A549 (cell line): ENCODE results near the gene COL5A2. TPM values are rescaled to one million over a fixed set of nuclear protein-coding genes. Genes with fewer than 3 reads are reported as not detected.
A peak's percentile ranks its signal among the peaks of the same experiment; 100 is the strongest.

Experiments used
- ATAC-seq, 2 experiments: fragments of 200-7000 bp in 1 of 2; fragments of >200 bp in 1 of 2; cut with Nextera tagmentation in 1 of 2; cut with Tn5 transposase in 1 of 2; 3 replicates each; pipeline versions ENCODE4 v1.8.0 to v1.9.1; 2018 to 2020; ENCODE audit warnings: mild to moderate bottlenecking in 1 of 2, moderate library complexity in 1 of 2
- CTCF ChIA-PET: fragments of 300-600 bp; sonication (Branson Sonifier 250); formaldehyde crosslinking; extraction: SDS; loops from one replicate; lab custom pipeline; 2021; ENCODE audit warnings: antibody characterized with exemption, inconsistent platforms; lab: Yijun Ruan, JAX
- POLR2A ChIA-PET: fragments of 350-600 bp; formaldehyde crosslinking; extraction: SDS; loops from one replicate; lab custom pipeline; 2021; ENCODE audit warnings: antibody characterized with exemption, inconsistent platforms; lab: Yijun Ruan, JAX
- DNase-seq, 2 experiments: peaks; one replicate each; pipeline versions ENCODE4 v3.0.0 to v3.0.0-alpha.2; 2011 to 2016; ENCODE audit warnings: low read depth in 1 of 2, low spot score in 1 of 2
- FAIRE-seq: peaks from 2 replicates; lab custom pipeline; 2011; peaks lifted over from hg19 to GRCh38; lab: Jason Lieb, UNC
- H3K27ac ChIP-seq, 2 experiments: fragments of >200 bp; sonication (Bioruptor Twin); formaldehyde crosslinking; 3 replicates each; pipeline ENCODE4 v1.5.1; 2016 to 2017
- H3K4me1 ChIP-seq: fragments of >200 bp; sonication (Bioruptor Twin); formaldehyde crosslinking; 3 replicates; pipeline ENCODE4 v1.6.1; 2016
- H3K4me2 ChIP-seq: fragments of >200 bp; sonication (Bioruptor Twin); formaldehyde crosslinking; 3 replicates; pipeline ENCODE4 v1.6.1; 2016
- H3K4me3 ChIP-seq: fragments of >200 bp; sonication (Bioruptor Twin); formaldehyde crosslinking; 3 replicates; pipeline ENCODE4 v1.5.1; 2016
- H3K9me3 ChIP-seq: fragments of >200 bp; sonication (Bioruptor Twin); formaldehyde crosslinking; 3 replicates; pipeline ENCODE4 v1.6.1; 2016
- CEBPB ChIP-seq, 2 experiments: fragments of >200 bp in 1 of 2; sonication (Bioruptor Twin) in 1 of 2; formaldehyde crosslinking in 1 of 2; IDR thresholded peaks; 2 replicates each; pipeline ENCODE4 v1.6.1; 2012 to 2016
- ELK1 ChIP-seq: fragments of 150-350 bp; IDR thresholded peaks from 2 replicates; pipeline ENCODE4 v1.6.1; 2014; ENCODE audit warnings: low read depth, mild to moderate bottlenecking, low read length
- EP300 ChIP-seq, 2 experiments: fragments of >200 bp; sonication (Bioruptor Twin); formaldehyde crosslinking; IDR thresholded peaks; 2 replicates in 1 of 2; 3 replicates in 1 of 2; pipeline ENCODE4 v1.6.1; 2016 to 2017
- FOSB ChIP-seq: fragments of 250-450 bp; sonication (Bioruptor Pico); IDR thresholded peaks from 2 replicates; pipeline ENCODE4 v1.5.0; 2020; ENCODE audit warnings: mild to moderate bottlenecking, moderate library complexity
- FOSL2 ChIP-seq, 2 experiments: fragments of 450-650 bp in 1 of 2; fragments of >200 bp in 1 of 2; sonication (Bioruptor Twin) in 1 of 2; formaldehyde crosslinking; IDR thresholded peaks; 2 replicates each; pipeline versions ENCODE4 v1.5.0 to v1.6.1; 2016 to 2020; ENCODE audit warnings: mild to moderate bottlenecking in 1 of 2, moderate library complexity in 1 of 2
- GATA3 ChIP-seq: IDR thresholded peaks from 2 replicates; pipeline ENCODE4 v1.6.1; 2012; ENCODE audit warnings: borderline replicate concordance
- HDAC2 ChIP-seq: fragments of 200-600 bp; sonication (generic); IDR thresholded peaks from 2 replicates; pipeline ENCODE4 v1.6.1; 2016
- HOXA7 ChIP-seq: fragments of 250-450 bp; sonication (Bioruptor Pico); IDR thresholded peaks from 2 replicates; pipeline ENCODE4 v1.5.0; 2020; ENCODE audit warnings: mild to moderate bottlenecking, moderate library complexity
- HOXB5 ChIP-seq: fragments of 250-450 bp; sonication (Bioruptor Pico); IDR thresholded peaks from 2 replicates; pipeline ENCODE4 v1.5.0; 2020; ENCODE audit warnings: mild to moderate bottlenecking, moderate library complexity
- JUN ChIP-seq, 2 experiments: fragments of >200 bp; sonication (Bioruptor Twin); formaldehyde crosslinking; IDR thresholded peaks; 2 replicates in 1 of 2; 3 replicates in 1 of 2; pipeline ENCODE4 v1.6.1; 2016 to 2017
- JUNB ChIP-seq: fragments of >200 bp; sonication (Bioruptor Twin); formaldehyde crosslinking; IDR thresholded peaks from 2 replicates; pipeline ENCODE4 v1.6.1; 2016
- KDM5A ChIP-seq: fragments of 200-600 bp; sonication (generic); IDR thresholded peaks from 2 replicates; pipeline ENCODE4 v1.6.1; 2016; ENCODE audit warnings: antibody characterized with exemption, mild to moderate bottlenecking
- MAX ChIP-seq: IDR thresholded peaks from 2 replicates; pipeline ENCODE4 v1.6.1; 2012
- MYC ChIP-seq: IDR thresholded peaks from 2 replicates; pipeline ENCODE4 v1.6.1; 2012; ENCODE audit warnings: mild to moderate bottlenecking, inconsistent platforms, low read length, improper control_type of control experiment, borderline replicate concordance
- NFE2L2 ChIP-seq: fragments of 150-350 bp; conservative IDR thresholded peaks from 2 replicates; pipeline ENCODE4 v1.6.1; 2014; ENCODE audit warnings: low read length
- NPAS2 ChIP-seq: fragments of 250-450 bp; sonication (Bioruptor Pico); IDR thresholded peaks from 2 replicates; pipeline ENCODE4 v1.8.0; 2022; ENCODE audit warnings: mild to moderate bottlenecking, moderate library complexity, borderline replicate concordance
- NR3C1 ChIP-seq: fragments of >200 bp; sonication (Bioruptor Twin); formaldehyde crosslinking; IDR thresholded peaks from 3 replicates; pipeline ENCODE4 v1.6.1; 2017
- POLR2A ChIP-seq: IDR thresholded peaks from 2 replicates; pipeline ENCODE4 v1.6.1; 2012; ENCODE audit warnings: mild to moderate bottlenecking, low read length
- RAD21 ChIP-seq, 2 experiments: fragments of >200 bp in 1 of 2; sonication (Bioruptor Twin) in 1 of 2; formaldehyde crosslinking in 1 of 2; IDR thresholded peaks in 1 of 2; conservative IDR thresholded peaks in 1 of 2; 2 replicates in 1 of 2; 3 replicates in 1 of 2; pipeline ENCODE4 v1.6.1; 2012 to 2018; ENCODE audit warnings: inconsistent platforms in 1 of 2
- RARB ChIP-seq: fragments of 250-450 bp; sonication (Bioruptor Pico); IDR thresholded peaks from 2 replicates; pipeline ENCODE4 v1.8.0; 2021; ENCODE audit warnings: mild to moderate bottlenecking, moderate library complexity
- TFCP2L1 ChIP-seq: fragments of 250-450 bp; sonication (Bioruptor Pico); IDR thresholded peaks from 2 replicates; pipeline ENCODE4 v1.5.0; 2021; ENCODE audit warnings: mild to moderate bottlenecking
- ZC3H11A ChIP-seq: fragments of 450-650 bp; IDR thresholded peaks from 2 replicates; pipeline ENCODE4 v1.6.1; 2014; ENCODE audit warnings: antibody characterized with exemption, mild to moderate bottlenecking
- WGBS: methylation state at CpG from one replicate; pipeline ENCODE4 v1.1.6; 2017; ENCODE audit errors: missing lambda C conversion rate; 5-methylcytosine and 5-hydroxymethylcytosine counted together
- polyA plus RNA-seq, 4 experiments: library from polyadenylated mRNA; depleted of rRNA in 3 of 4; stranded (reverse); fragments of >200 nt; fragmentation: RNase III in 1 of 4; extraction: RNeasy Plus Mini Kit Qiagen cat#74134 plus additional on column Dnase treatment in 1 of 4; gene quantifications; 2 replicates in 3 of 4; 3 replicates in 1 of 4; pipeline ENCODE4 v1.2.3, GENCODE V29; 2011 to 2017
- TF ChIP-seq, protein P1 (sequence below): fragments of >200 bp; sonication (Bioruptor Twin); formaldehyde crosslinking; IDR thresholded peaks from 2 replicates; pipeline ENCODE4 v1.6.1; 2016
- TF ChIP-seq, protein P2 (sequence below): fragments of >200 bp; sonication (Bioruptor Twin); formaldehyde crosslinking; IDR thresholded peaks from 3 replicates; pipeline ENCODE4 v1.6.1; 2016

COL5A2 gene
- polyA plus RNA-seq, 2 of the 4 experiments (the other 2 are of a cell fraction), result 152 to 215 TPM

DNA sequence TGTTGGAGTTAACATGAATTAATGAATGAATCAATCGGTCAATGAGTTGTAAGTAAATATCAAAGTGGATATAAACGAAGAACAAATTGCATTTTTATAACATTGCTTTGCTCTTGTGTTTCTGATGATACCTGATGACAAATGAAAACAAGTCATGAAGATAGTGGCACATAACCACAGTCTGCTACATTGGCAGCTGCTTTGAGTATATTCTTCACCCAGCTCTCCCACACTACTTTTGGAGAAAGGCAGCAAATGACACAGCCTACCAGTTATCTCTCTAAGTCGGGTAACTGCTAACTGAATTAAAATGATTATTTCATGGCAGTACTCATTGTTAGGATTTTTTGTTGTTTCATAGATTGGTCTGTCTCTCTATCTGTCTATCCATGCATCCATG, 76.8 kb downstream of the COL5A2 start:
- peaks cover 70% of the 10 kb centered on the region for H3K4me1 ChIP-seq
- no peak overlapping the region for H3K4me3 ChIP-seq
- H3K9me3 ChIP-seq, result no peaks in the 10 kb centered on the region
- DNase-seq (no peak), FAIRE-seq (no peak), ATAC-seq (peak in 1 of 2 experiments; percentile 50; a peak in 3 of 6 replicates)
- TF ChIP-seq HOXB5, result no peak
- no peak for TF ChIP-seq ELK1
- peak overlapping the region in 1 of 2 experiments; percentile 50; a peak in 1 of 6 replicates for H3K27ac ChIP-seq
- POLR2A ChIA-PET, result no interaction called here
- 82% methylated on average over 3 of the region's 3 CpGs for WGBS
- no peak overlapping the region for H3K4me2 ChIP-seq
- CTCF ChIA-PET, result no interaction called here

GRCh38 chr2:189097934-189098333, 81.6 kb downstream of the COL5A2 start:
- 31% methylated on average over 1 of the region's 1 CpG for WGBS

GRCh38 chr2:189096769-189097447, 82.7 kb downstream of the COL5A2 start:
- 28% methylated on average over 4 of the region's 4 CpGs for WGBS
- peaks cover 53% of the 10 kb centered on the region for H3K4me1 ChIP-seq
- DNase-seq (peak; percentile 7 to 77), ATAC-seq (peak; percentile 89 to 90; a peak in 5 of 6 replicates), FAIRE-seq (peak; percentile 49)
- H3K9me3 ChIP-seq, result no peaks in the 10 kb centered on the region
- H3K27ac ChIP-seq, result peak overlapping the region; percentile 66 to 84
- POLR2A ChIA-PET, result interaction anchor here (1.3 kb wide), 1 partner anchor 189 kb away, joined by 4 read pairs; no protein-coding TSS in a partner anchor
- no peak overlapping the region for H3K4me3 ChIP-seq
- peak overlapping the region; percentile 63 for H3K4me2 ChIP-seq
- CTCF ChIA-PET, result no interaction called here
- TF ChIP-seq HDAC2 (no peak), FOSL2 (IDR thresholded peaks at IDR 0.05) (no peak), FOSL2 (CRISPR knock-in tag; IDR thresholded peaks at IDR 0.05) (peak; percentile 76), MYC (no peak), RAD21 (conservative IDR thresholded peaks at IDR 0.05 in 1 of 2, IDR thresholded peaks at IDR 0.05 in 1 of 2) (peak in 1 of 2 experiments; percentile 31; a peak in 1 of 5 replicates), MAX (peak; percentile 41; the same call in 1 of the 2 replicates), EP300 (IDR thresholded peaks at IDR 0.05) (peak; percentile 56 to 59; a peak in 3 of 5 replicates), JUN (IDR thresholded peaks at IDR 0.05) (peak; percentile 29 to 47; a peak in 1 of 5 replicates), JUNB (peak; percentile 55), KDM5A (no peak), GATA3 (peak; percentile 74; the same call in 1 of the 2 replicates), CEBPB (IDR thresholded peaks at IDR 0.05) (peak; percentile 77 to 97)
- TF ChIP-seq, all 56 proteins: peak for 8

More at GRCh38 chr2:189097934-189098333, 81.6 kb downstream of the COL5A2 start:
- Histone ChIP-seq H3K4me3 (no peak overlapping the region), H3K4me2 (peak overlapping the region; percentile 1; the same call in 1 of the 3 replicates), H3K9me3 (no peaks in the 10 kb centered on the region), H3K4me1 (peaks cover 63% of the 10 kb centered on the region), H3K27ac (peak overlapping the region; percentile 66 to 84; a peak in 4 of 6 replicates)
- ATAC-seq (no peak), FAIRE-seq (no peak), DNase-seq (no peak)
- TF ChIP-seq HDAC2, result no peak
- TF ChIP-seq, protein P1, sequence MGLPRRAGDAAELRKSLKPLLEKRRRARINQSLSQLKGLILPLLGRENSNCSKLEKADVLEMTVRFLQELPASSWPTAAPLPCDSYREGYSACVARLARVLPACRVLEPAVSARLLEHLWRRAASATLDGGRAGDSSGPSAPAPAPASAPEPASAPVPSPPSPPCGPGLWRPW, result no peak
- no peak for TF ChIP-seq NPAS2 (CRISPR knock-in tag)
- TF ChIP-seq CEBPB (IDR thresholded peaks at IDR 0.05), result no peak
- no peak for TF ChIP-seq JUNB
- TF ChIP-seq NR3C1, result no peak
- TF ChIP-seq, protein P2, sequence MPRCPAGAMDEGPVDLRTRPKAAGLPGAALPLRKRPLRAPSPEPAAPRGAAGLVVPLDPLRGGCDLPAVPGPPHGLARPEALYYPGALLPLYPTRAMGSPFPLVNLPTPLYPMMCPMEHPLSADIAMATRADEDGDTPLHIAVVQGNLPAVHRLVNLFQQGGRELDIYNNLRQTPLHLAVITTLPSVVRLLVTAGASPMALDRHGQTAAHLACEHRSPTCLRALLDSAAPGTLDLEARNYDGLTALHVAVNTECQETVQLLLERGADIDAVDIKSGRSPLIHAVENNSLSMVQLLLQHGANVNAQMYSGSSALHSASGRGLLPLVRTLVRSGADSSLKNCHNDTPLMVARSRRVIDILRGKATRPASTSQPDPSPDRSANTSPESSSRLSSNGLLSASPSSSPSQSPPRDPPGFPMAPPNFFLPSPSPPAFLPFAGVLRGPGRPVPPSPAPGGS, result no peak
- TF ChIP-seq ZC3H11A, result no peak
- TF ChIP-seq HOXB5, result no peak
- no peak for TF ChIP-seq TFCP2L1
- no peak for TF ChIP-seq POLR2A
- no peak for TF ChIP-seq HOXA7
- TF ChIP-seq RARB, result no peak
- no peak for TF ChIP-seq FOSB
- no peak for TF ChIP-seq MYC
- TF ChIP-seq NFE2L2, result no peak
- CTCF ChIA-PET, result no interaction called here
- POLR2A ChIA-PET, result no interaction called here
